GM18873 (cell line): ENCODE measurements around the gene ZBTB48.
A peak's percentile ranks its signal among the peaks of the same experiment; 100 is the strongest.
"Not testable (repeated sequence)": the region's sequence is repeated elsewhere in the genome, so short reads cannot be mapped to it uniquely, and the experiment has no call there.

Experiments
- ATAC-seq: cut with Tn5 transposase; IDR thresholded peaks from one replicate; pipeline ENCODE4 v1.9.1; 2021; ENCODE audit warnings: mild to moderate bottlenecking, moderate library complexity, moderate number of reproducible peaks; ENCODE audit not compliant: unreplicated experiment, low FRiP score

ZBTB48 gene

GRCh38 chr1:6590046-6590445 is 10.3 kb downstream of the ZBTB48 start:
- no peak for ATAC-seq

- ATAC-seq, result no peak
These were observed 11.4 kb downstream of the ZBTB48 start for GRCh38 chr1:6591222-6591621.

- ATAC-seq, result no peak
These were observed 11.8 kb downstream of the ZBTB48 start for GRCh38 chr1:6591644-6592043.

DNA sequence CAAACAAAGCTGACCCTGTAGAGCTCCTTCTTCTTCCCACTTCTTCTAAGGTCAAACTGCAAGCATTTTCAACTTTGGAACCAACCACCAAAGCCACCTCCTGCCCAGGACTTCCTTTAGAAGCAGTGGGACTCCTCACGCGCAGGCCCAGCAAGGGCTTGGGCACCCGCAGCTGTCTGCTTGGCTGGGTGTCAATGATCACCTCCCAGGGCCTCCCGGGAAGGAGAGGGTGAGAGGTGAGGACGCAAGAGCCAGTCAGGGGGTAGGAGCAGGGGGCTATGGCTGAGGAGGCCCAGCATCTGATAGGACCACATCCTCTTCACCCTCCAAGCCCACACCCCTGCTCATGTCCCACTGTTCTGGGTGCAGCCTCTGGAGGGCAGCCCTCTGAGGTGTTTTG is 12.6 kb downstream of the ZBTB48 start:
- ATAC-seq, result no peak

GRCh38 chr1:6592865-6593593 is 13.2 kb downstream of the ZBTB48 start:
- no peak for ATAC-seq

GRCh38 chr1:6593810-6594209 is 14.0 kb downstream of the ZBTB48 start:
- ATAC-seq, result no peak

GRCh38 chr1:6594977-6595740 is 15.4 kb downstream of the ZBTB48 start:
- ATAC-seq, result no peak

DNA sequence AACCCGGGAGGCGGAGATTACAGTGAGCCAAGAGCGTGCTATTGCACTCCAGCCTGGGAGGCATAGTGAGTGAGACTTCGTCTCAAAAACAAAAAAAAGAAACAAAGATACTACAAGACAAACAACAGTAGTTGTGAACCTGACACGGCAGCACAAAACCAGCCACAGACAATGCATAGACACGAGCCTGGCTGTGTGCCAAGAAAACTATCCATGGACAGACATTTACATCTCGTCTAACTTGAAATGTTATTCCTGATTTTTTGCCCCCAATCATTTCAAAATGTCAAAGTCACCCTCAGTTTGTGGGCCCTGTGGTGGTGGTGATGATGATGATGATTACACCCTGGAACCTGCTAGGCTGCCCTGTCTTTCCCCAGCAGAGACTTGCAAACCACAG is 16.6 kb downstream of the ZBTB48 start:
- no peak for ATAC-seq

DNA sequence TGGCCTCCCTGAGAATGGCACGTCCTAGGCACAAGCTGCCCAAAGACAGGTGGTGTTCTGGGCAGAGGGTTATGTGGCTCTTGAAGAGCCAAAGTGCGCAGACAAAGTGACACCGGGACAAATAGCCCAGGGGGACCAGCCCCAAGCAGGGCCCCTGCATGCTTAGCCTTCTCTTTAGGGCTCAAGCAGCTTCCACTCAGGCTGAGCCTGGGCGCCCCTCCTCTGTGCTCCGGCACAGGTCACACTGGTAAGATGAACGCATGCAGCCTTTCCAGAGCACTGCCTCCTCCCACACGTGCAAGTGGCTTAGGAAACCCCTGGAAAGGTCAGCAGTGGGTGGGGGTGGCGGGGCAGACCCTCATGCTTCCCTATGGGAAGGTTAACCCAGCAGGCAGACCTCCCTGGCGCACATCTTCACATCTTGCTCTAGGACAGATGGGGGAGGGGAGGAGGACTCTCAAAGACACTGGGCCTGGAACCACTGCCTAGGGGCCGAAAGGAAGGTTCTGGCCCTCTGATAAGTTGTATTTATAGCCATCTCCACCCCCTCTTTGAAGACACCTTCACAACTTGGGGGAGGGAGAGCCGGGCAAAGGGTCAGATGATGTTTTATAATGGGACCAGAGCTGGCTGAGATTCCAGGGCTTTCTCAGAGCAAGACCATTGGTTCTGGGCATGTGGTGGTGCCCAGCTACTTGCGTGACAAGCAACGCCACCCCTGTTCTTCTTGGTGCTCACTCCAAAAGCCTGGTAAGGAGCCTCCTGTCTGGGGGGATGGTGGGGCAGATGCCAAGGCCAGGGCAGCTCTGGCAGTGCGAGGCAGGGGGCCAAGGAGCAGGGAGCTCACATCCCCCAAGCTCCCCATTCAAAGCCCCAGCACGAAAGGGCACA is 17.3 kb downstream of the ZBTB48 start:
- no peak for ATAC-seq

- no peak for ATAC-seq
These were observed 18.0 kb downstream of the ZBTB48 start for GRCh38 chr1:6597777-6598131.

DNA sequence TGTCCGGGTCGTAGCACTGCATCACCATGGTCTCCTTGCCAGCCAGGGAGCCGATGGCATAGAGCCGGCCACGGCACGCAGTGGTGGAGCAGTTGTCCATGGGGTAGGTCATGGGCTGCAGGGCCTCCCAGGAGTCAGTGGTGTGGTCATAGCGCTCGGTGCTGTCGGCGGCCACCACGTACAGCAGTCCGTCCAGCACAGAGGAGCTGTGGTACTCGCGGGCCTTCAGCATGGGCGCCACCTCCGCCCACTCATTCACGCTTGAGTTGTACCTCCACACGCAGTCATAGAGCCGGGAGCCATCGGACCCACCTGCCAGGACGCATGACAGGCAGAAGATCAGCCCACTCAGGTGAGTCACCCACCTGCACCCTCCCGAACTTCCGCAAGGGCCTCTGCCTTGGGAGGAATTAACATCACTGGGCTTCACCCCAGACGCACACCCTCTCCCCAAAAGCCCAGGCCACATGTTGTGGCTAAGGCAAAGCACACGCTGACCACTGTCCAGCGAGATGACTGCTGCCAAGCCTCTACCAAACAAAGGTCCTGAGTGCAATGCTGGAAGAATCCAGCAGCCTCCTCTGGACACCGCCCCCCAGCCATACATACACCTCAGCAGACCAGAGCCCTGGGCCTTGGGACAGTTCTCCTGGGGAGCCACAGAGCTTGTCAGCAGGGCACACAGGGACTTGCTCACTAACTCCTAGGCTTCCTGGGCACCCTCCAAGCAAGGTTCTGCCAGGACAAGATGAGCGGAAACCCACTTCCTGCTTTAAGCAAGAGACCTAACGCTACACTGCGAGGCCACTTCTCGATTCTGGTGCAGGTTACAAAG is 19.6 kb downstream of the ZBTB48 start:
- no peak for ATAC-seq

DNA sequence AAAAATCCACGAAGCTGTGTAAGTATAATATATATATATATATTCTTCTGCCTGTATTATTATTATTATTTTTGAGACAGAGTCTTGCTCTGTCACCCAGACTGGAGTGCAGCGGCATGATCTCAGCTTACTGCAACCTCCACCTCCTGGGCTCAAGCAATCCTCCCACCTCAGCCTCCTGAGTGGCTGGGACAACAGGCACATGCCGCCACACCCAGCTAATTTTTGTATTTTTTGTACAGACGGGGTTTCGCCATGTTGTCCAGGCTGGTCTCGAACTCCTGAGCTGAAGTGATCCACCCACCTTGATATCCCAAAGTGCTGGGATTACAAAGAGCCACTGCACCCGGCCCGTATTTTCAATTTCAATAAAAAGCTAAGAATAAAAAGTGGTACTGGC is 20.2 kb downstream of the ZBTB48 start:
- ATAC-seq, result not testable (repeated sequence)

DNA sequence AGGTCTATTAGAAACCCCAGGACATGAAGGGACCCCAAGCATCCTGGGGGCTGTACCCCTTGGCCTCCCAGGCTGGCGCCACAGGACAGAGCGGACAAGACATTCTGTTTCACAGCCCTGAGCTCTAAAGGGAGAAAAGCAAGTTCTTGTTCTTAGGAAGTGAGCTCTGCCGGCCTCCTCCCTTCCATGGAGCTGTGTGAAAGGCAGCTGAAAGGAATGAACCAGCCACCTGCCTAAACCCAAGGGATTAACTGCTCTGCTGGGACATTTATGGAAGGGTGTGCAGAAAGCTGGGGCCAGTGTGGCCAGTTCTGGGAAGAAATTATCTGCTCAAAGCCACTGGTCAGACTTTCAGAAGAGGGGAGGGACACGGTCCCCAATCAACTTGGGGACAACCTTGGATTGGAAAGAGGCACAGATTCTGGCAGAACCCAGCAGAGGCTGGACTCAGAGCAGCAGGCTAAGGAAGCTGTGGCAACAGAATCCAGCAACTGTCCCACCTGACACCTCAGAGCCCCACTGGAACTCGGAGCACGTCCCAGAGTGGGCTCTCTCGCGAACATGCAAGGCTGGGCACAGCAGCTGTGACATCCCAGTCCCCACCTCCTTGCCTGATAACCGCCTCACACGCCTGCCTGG is 20.7 kb downstream of the ZBTB48 start:
- ATAC-seq, result no peak

DNA sequence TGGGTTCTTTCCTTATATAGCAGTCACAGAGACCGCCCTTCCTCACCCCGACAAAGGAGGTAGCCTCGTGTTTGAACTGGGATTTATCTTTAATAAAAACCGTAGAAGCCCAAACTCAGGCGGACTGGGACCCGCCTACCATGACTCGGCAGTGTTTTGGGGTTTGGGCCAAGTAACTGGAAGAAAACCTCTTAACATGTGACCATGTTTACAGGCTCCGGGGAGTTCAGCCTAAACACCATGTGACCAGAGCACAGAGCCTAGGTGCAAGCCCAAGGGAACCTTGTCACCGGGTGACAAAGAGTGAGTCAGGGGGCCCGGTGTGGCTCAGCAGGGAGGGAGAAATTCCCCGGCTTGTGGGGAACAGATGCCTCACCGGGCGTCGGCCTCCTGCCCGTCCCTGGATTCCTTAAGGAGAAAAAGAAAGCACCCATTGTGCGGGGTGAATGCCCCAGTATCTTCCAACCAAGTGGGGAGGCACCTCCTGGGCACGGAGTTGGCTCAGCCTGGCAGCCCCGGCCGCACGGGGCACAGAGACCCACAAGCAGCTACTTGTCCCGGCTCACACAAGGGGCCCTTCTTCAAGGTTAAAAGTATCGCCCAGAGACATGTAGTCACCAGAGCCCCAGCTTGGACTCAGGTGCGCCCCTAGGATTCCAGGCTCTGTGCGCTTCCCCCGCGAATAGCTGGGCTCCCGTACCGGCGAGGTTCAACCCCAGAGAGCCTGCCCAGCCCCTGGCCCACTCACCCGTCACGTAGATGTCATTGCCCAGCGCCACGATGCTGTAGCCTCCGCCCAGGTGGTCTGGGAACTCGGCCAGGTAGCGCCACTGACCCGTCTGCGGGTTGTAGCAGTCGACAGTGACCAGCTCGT is 21.5 kb downstream of the ZBTB48 start:
- no peak for ATAC-seq

- peak; percentile 30 for ATAC-seq
These were observed 22.3 kb downstream of the ZBTB48 start for GRCh38 chr1:6601923-6602668.

DNA sequence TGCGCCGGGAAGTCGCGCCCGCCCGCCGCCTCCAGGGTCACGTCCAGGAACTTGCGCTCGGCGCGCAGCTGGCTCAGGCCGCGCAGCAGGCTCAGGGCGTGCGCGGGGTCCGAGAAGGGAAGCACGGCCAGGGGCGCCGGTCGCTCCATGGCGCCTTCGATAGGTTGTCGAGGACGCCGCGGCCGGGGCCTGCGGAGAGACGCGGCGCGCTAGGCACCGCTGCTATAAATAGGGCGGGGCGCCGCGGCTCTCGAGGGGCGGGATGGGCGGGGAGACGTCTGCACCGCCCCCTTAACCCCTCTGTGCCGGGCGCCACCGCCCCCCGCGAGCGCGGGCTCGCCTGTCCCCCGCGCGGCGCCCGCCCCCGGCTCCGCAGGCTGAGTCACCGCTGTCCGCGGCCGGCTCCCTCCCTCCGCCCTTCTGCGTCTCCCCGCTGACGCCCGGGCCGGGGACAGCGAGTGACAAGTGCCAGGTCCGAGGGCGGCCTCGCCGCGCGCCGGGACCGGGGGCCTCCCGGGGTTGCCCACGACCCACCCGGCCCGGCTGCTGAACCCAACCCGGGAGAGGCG is 23.0 kb downstream of the ZBTB48 start, which contains the start of gene KLHL21:
TSS of gene KLHL21 (minus strand) at position 201 of the 569 bp plus-strand sequence. CDS start at position 149, 52 bp downstream.
- ATAC-seq, result peak; percentile 29

DNA sequence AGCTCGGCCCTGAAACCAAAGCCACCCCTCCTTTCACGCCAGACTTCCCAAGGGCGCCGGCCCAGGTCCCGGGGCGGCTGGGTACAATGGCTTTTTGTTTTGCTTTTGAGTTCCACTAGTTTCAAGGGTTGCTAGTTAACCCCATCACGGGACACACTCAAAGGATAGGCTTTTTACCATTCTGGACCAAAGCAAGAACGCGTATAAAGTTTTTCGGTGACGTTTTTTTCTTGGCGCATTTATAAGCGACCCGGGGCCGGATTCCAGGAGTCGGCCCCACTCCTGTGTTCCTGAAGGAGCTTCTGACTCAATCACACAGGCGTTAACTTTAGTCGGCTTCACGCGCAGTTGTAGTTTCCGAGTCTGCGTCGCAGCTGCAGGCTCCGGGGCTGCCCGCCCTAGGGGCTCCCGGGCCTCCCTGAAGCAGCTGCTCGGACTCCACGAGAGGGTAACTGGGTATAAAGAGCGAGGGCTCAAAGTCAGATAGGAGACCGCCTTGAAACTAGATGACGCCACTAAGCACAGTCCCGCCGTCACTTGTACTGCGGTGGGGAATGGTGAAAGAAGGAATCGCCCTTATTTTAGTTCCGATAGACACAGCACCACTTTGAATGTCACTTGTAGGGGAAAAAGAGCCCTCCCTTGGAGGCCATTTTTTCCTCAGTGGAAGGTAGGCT is 23.6 kb downstream of the ZBTB48 start:
- no peak for ATAC-seq
